Glutamatergic neuron (in vitro differentiated cells): ENCODE measurements around the gene TTC1. TPM values are rescaled to one million over a fixed set of nuclear protein-coding genes. Genes with fewer than 3 reads are reported as not detected.

Source experiments
- DNase-seq: peaks from one replicate; pipeline ENCODE4 v3.0.0; 2022
- H3K27ac Mint-ChIP-seq: one replicate; pipeline ENCODE4 v1.8.0; 2020; ENCODE audit warnings: mild to moderate bottlenecking, mixed read lengths, inconsistent platforms; ENCODE audit not compliant: unreplicated experiment
- H3K27me3 Mint-ChIP-seq: one replicate; pipeline ENCODE4 v1.8.0; 2020; ENCODE audit warnings: mild to moderate bottlenecking, moderate library complexity, mixed read lengths, inconsistent platforms; ENCODE audit not compliant: unreplicated experiment
- H3K36me3 Mint-ChIP-seq: one replicate; pipeline ENCODE4 v1.8.0; 2020; ENCODE audit warnings: mild to moderate bottlenecking, mixed read lengths, inconsistent platforms; ENCODE audit not compliant: unreplicated experiment
- H3K4me1 Mint-ChIP-seq: one replicate; pipeline ENCODE4 v1.8.0; 2020; ENCODE audit warnings: mild to moderate bottlenecking, low read depth, mixed read lengths, inconsistent platforms; ENCODE audit not compliant: unreplicated experiment
- H3K4me3 Mint-ChIP-seq: one replicate; pipeline ENCODE4 v1.8.0; 2020; ENCODE audit warnings: mild to moderate bottlenecking, mixed read lengths, inconsistent platforms; ENCODE audit not compliant: unreplicated experiment
- H3K9me3 Mint-ChIP-seq: one replicate; pipeline ENCODE4 v1.8.0; 2020; ENCODE audit warnings: mild to moderate bottlenecking, moderate library complexity, mixed read lengths, inconsistent platforms; ENCODE audit not compliant: unreplicated experiment
- CTCF ChIP-seq: fragments of 200-600 bp; sonication (generic); IDR thresholded peaks from one replicate; pipeline ENCODE4 v1.5.0; 2021; ENCODE audit not compliant: partially characterized antibody, unreplicated experiment
- total RNA-seq: library from RNA; stranded (reverse); fragmentation: NEBNext Ultra II Directional; extraction: Animal tissue kit (Norgen Biotek cat#: 25700); gene quantifications from one replicate; pipeline ENCODE4 v1.2.1, GENCODE V29; 2021; ENCODE audit not compliant: unreplicated experiment

Gene TTC1
- total RNA-seq, 1 donor from 2014 or later: 41.0 TPM

- no peak for TF ChIP-seq CTCF
- Mint-ChIP-seq H3K9me3 (no peaks in the 10 kb centered on the region), H3K27me3 (no peaks in the 10 kb centered on the region), H3K4me1 (peaks cover 6% of the 10 kb centered on the region), H3K36me3 (no peaks in the 10 kb centered on the region), H3K27ac (no peak overlapping the region), H3K4me3 (no peak overlapping the region)
- no peak for DNase-seq
Measured at GRCh38 chr5:160047423-160047822, 38.5 kb downstream of the TTC1 start.

- no peak for DNase-seq
- Mint-ChIP-seq H3K27ac (no peak overlapping the region), H3K27me3 (no peaks in the 10 kb centered on the region), H3K36me3 (no peaks in the 10 kb centered on the region), H3K9me3 (no peaks in the 10 kb centered on the region), H3K4me1 (peaks cover 6% of the 10 kb centered on the region), H3K4me3 (no peak overlapping the region)
- TF ChIP-seq CTCF: no peak
Measured at GRCh38 chr5:160048131-160048530, 39.2 kb downstream of the TTC1 start.

- H3K36me3 Mint-ChIP-seq: no peaks in the 10 kb centered on the region
- no peak for DNase-seq
- no peak overlapping the region for H3K27ac Mint-ChIP-seq
- no peaks in the 10 kb centered on the region for H3K27me3 Mint-ChIP-seq
- H3K9me3 Mint-ChIP-seq: no peaks in the 10 kb centered on the region
- no peak for TF ChIP-seq CTCF
- H3K4me1 Mint-ChIP-seq: peaks cover 6% of the 10 kb centered on the region
- no peak overlapping the region for H3K4me3 Mint-ChIP-seq
Measured at GRCh38 chr5:160049099-160049498, 40.2 kb downstream of the TTC1 start.

GRCh38 chr5:160054047-160054446 is 45.1 kb downstream of the TTC1 start:
- H3K36me3 Mint-ChIP-seq: peaks cover 4% of the 10 kb centered on the region
- no peak overlapping the region for H3K4me3 Mint-ChIP-seq
- H3K27ac Mint-ChIP-seq: no peak overlapping the region
- DNase-seq: no peak
- TF ChIP-seq CTCF: no peak
- H3K9me3 Mint-ChIP-seq: no peaks in the 10 kb centered on the region
- H3K27me3 Mint-ChIP-seq: peaks cover 1% of the 10 kb centered on the region
- H3K4me1 Mint-ChIP-seq: no peaks in the 10 kb centered on the region

- DNase-seq: no peak
- no peak overlapping the region for H3K4me3 Mint-ChIP-seq
- peaks cover 1% of the 10 kb centered on the region for H3K27me3 Mint-ChIP-seq
- H3K9me3 Mint-ChIP-seq: no peaks in the 10 kb centered on the region
- H3K4me1 Mint-ChIP-seq: no peaks in the 10 kb centered on the region
- no peak overlapping the region for H3K27ac Mint-ChIP-seq
- peaks cover 4% of the 10 kb centered on the region for H3K36me3 Mint-ChIP-seq
- no peak for TF ChIP-seq CTCF
Measured at GRCh38 chr5:160054831-160055230, 45.9 kb downstream of the TTC1 start.
